ENCODE results near the gene EIF4B. TPM values are rescaled to one million over a fixed set of nuclear protein-coding genes. Genes with fewer than 3 reads are reported as not detected.
"Not testable (repeated sequence)": the region's sequence is repeated elsewhere in the genome, so short reads cannot be mapped to it uniquely, and the experiment has no call there.

EIF4B gene
- total RNA-seq, 6 donors from 2014 or later, result 222 to 451 (median 363) TPM

DNA sequence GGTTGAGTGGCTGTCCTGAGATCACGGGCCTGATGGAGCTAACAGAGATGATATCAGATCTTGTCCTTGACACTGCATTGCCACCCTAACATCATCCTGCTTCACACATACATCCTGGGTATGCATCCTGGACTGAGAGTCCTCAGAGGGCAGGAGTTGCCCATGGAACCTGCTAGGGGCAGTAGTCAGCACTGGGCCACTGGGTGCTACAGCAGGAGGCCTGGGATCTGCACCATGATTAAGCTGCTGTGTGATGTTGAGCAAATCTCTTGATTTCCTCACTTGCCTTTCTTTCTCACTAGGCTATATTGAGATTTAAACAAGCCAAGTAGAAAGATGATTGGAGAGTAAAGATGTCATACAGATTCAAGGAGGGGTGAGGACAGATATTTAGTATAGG is 22.1 kb upstream of the EIF4B start:
- TF ChIP-seq, protein P1, sequence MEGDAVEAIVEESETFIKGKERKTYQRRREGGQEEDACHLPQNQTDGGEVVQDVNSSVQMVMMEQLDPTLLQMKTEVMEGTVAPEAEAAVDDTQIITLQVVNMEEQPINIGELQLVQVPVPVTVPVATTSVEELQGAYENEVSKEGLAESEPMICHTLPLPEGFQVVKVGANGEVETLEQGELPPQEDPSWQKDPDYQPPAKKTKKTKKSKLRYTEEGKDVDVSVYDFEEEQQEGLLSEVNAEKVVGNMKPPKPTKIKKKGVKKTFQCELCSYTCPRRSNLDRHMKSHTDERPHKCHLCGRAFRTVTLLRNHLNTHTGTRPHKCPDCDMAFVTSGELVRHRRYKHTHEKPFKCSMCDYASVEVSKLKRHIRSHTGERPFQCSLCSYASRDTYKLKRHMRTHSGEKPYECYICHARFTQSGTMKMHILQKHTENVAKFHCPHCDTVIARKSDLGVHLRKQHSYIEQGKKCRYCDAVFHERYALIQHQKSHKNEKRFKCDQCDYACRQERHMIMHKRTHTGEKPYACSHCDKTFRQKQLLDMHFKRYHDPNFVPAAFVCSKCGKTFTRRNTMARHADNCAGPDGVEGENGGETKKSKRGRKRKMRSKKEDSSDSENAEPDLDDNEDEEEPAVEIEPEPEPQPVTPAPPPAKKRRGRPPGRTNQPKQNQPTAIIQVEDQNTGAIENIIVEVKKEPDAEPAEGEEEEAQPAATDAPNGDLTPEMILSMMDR (IDR thresholded peaks at IDR 0.05), result no peak
- TF ChIP-seq POLR2AphosphoS5 (IDR thresholded peaks at IDR 0.05), result no peak
- TF ChIP-seq POLR2A (IDR thresholded peaks at IDR 0.05), result no peak
- TF ChIP-seq EP300 (IDR thresholded peaks at IDR 0.05), result no peak
- Histone ChIP-seq H3K4me3 (no peak overlapping the region), H3K36me3 (no peaks in the 10 kb centered on the region), H3K4me1 (peaks cover 0 to 4% (median 0%) of the 10 kb centered on the region in 4 donors), H3K27ac (no peak overlapping the region), H3K27me3 (no peaks in the 10 kb centered on the region), H3K9me3 (no peaks in the 10 kb centered on the region)
- WGBS, 2 donors, result 83 to 90% methylated on average over 1 of the region's 1 CpG
- ATAC-seq (ENCODE audit: low FRiP score in 2 of 2), result no peak
- DNase-seq, result no peak

DNA sequence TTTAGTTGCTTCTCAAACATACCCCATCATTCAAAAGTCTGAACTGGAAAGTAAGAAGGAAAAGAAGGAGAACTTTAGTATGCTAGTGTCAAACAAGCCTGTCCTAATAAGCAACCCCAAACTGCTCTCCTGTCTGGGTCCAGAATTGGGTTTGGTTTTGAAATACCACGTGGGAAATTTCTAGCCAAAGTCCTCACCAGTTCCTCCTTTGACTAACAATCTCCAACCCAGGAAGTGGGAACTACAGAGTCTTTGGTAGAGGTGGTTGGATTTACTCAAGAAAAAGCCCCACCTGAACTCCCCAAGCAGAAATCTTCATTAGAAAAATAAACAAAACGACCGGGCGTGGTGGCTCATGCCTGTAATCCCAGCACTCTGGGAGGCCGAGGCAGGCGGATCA is 17.4 kb upstream of the EIF4B start:
- ATAC-seq (ENCODE audit: low FRiP score in 2 of 2) (no peak), DNase-seq (no peak)
- Histone ChIP-seq H3K36me3 (no peaks in the 10 kb centered on the region), H3K9me3 (no peaks in the 10 kb centered on the region), H3K4me1 (no peaks in the 10 kb centered on the region), H3K4me3 (no peak overlapping the region), H3K27ac (no peak overlapping the region), H3K27me3 (no peaks in the 10 kb centered on the region)
- 73 to 83% methylated on average over 6 of the region's 6 CpGs for WGBS, 2 donors
- TF ChIP-seq, protein P1 (IDR thresholded peaks at IDR 0.05), result no peak
- TF ChIP-seq POLR2AphosphoS5 (IDR thresholded peaks at IDR 0.05), result no peak
- no peak for TF ChIP-seq POLR2A (IDR thresholded peaks at IDR 0.05)
- TF ChIP-seq EP300 (IDR thresholded peaks at IDR 0.05), result no peak

DNA sequence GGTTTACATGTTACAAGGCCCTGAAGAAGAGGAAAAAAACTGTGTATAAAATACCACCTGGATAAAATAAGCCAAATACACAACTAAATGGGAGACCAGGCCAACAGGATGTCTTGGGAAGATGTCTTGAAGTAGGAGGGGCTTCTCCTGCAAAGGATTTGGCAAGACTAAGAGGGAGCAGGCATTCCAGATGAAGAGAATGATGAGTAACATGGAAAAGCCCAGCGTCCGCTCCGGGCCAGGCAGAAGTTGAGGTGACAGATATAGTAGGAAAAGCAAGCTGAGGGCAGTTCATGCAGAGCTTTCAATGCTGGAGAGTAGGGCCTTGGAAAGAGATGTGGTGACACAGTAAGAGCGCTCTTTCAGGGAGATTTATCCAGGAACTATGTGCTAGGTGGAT is 16.1 kb upstream of the EIF4B start:
- no peak for TF ChIP-seq POLR2AphosphoS5 (IDR thresholded peaks at IDR 0.05)
- TF ChIP-seq EP300 (IDR thresholded peaks at IDR 0.05), result no peak
- TF ChIP-seq, protein P1 (IDR thresholded peaks at IDR 0.05), result no peak
- TF ChIP-seq POLR2A (IDR thresholded peaks at IDR 0.05), result no peak
- no peak for ATAC-seq (ENCODE audit: low FRiP score in 2 of 2)
- Histone ChIP-seq H3K9me3 (no peaks in the 10 kb centered on the region), H3K4me1 (no peaks in the 10 kb centered on the region), H3K27ac (no peak overlapping the region), H3K27me3 (no peaks in the 10 kb centered on the region), H3K4me3 (no peak overlapping the region), H3K36me3 (no peaks in the 10 kb centered on the region)
- WGBS, 2 donors, result 84 to 91% methylated on average over 4 of the region's 4 CpGs
- no peak for DNase-seq

DNA sequence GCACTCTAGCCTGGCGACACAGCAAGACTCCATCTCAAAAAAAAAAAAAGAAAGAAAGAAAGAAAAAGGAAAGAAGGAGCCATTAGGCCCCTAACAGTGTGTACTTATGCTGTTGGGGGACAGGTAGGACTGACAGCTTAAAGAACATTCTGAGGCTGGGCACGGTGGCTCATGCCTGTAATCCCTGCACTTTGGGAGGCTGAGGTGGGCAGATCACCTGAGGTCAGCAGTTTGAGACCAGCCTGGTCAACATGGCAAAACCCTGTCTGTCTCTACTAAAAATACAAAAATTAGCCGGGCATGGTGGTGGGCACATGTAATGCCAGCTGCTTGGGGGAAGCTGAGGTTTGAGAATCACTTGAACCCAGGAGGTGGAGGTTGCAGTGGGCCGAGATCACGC is 14.0 kb upstream of the EIF4B start:
- not testable (repeated sequence) for H3K27ac ChIP-seq; DNase-seq; H3K4me1 ChIP-seq; H3K9me3 ChIP-seq; H3K4me3 ChIP-seq; ATAC-seq (ENCODE audit: low FRiP score in 2 of 2); H3K36me3 ChIP-seq; H3K27me3 ChIP-seq
- WGBS, 2 donors, result 92 to 97% methylated on average over 5 of the region's 5 CpGs

DNA sequence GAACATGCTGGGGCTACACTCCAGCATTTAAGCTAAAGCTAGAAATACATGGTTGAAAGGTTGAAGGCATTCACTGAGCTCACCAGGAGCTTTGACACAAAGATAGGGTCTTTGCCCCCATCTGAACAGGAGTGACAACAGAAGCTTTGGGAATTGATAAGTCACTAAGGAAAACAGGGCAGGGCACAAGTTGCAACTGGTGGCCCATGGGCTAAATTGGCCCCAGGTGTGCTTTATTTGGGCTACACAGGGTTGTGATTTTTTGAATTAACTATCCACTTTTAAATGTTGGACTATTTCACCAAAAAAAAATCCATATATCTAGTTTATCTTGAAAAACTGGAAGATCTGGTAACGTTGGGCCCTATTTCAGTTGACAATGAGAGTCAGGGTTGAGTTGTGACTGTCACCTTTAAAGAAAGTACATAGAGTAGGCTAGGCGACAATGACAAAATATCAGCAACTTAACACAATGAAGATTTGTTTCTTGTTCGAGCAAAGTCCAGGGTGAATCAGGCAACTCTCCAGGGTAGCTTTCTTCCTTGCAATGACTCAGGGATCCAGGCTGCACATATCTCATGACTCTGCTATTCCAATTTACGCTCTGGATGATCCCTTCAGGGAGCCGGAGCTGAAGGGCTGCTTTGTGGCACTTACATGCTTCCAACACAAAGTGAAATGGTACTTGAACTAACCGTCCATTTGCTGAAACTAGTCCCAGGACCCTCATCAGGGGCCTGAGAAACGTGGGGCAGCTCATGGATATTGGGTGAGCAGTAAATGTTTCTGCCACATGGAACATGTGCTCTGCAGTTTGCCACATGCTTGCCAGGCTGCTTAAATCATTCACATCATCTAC is 13.3 kb upstream of the EIF4B start:
- no peak for DNase-seq
- Histone ChIP-seq H3K27me3 (no peaks in the 10 kb centered on the region), H3K4me3 (no peak overlapping the region), H3K27ac (no peak overlapping the region), H3K9me3 (no peaks in the 10 kb centered on the region), H3K4me1 (no peaks in the 10 kb centered on the region), H3K36me3 (no peaks in the 10 kb centered on the region)
- TF ChIP-seq, protein P1 (IDR thresholded peaks at IDR 0.05), result no peak
- no peak for TF ChIP-seq POLR2A (IDR thresholded peaks at IDR 0.05)
- TF ChIP-seq EP300 (IDR thresholded peaks at IDR 0.05), result no peak
- no peak for TF ChIP-seq POLR2AphosphoS5 (IDR thresholded peaks at IDR 0.05)
- no peak for ATAC-seq (ENCODE audit: low FRiP score in 2 of 2)
- 73 to 78% methylated on average over 7 of the region's 7 CpGs for WGBS, 2 donors
